Stimulated activated naive CD8-positive, alpha-beta T cell treated with anti-CD3 and anti-CD28 coated beads, Interleukin-15, Interleukin-2, amounts not matched to agents 100 U/mL and 50 U/mL, for 24 hours (primary cell): Measurements from ENCODE around the gene OR2B2.

ENCODE experiments used
- ATAC-seq: fragments of 150-1000 bp; cut with Tn5 transposase; one replicate; pipeline ENCODE4 v1.10.0; 2021
- DNase-seq: peaks from one replicate; pipeline ENCODE4 v3.0.0; 2021

The OR2B2 gene

GRCh38 chr6:27893059-27893835 is 18.9 kb downstream of the OR2B2 start:
- DNase-seq (peak; percentile 90), ATAC-seq (peak; percentile 63)

- DNase-seq (no peak), ATAC-seq (no peak)
Observed at GRCh38 chr6:27892649-27893058, 19.5 kb downstream of the OR2B2 start.

- no peak for DNase-seq
Observed at GRCh38 chr6:27891320-27891875, 20.8 kb downstream of the OR2B2 start.

GRCh38 chr6:27890445-27891319 is 21.5 kb downstream of the OR2B2 start:
- DNase-seq (peak; percentile 79), ATAC-seq (peak; percentile 41)

More at GRCh38 chr6:27891320-27891875, 20.8 kb downstream of the OR2B2 start:
- no peak for ATAC-seq

- DNase-seq (no peak), ATAC-seq (no peak)
Observed at GRCh38 chr6:27889628-27890444, 22.4 kb downstream of the OR2B2 start.

- ATAC-seq (no peak), DNase-seq (no peak)
Observed at GRCh38 chr6:27889275-27889627, 22.9 kb downstream of the OR2B2 start.

GRCh38 chr6:27888566-27888965 is 23.6 kb downstream of the OR2B2 start:
- DNase-seq = no peak
- ATAC-seq = no peak

GRCh38 chr6:27886073-27886472 is 26.1 kb downstream of the OR2B2 start:
- ATAC-seq (no peak), DNase-seq (no peak)

- ATAC-seq (no peak), DNase-seq (no peak)
Observed at GRCh38 chr6:27883136-27883535, 29.1 kb downstream of the OR2B2 start.

GRCh38 chr6:27882624-27883023 is 29.6 kb downstream of the OR2B2 start:
- ATAC-seq (no peak), DNase-seq (no peak)

- no peak for DNase-seq
- no peak for ATAC-seq
Observed at GRCh38 chr6:27879837-27880236, 32.4 kb downstream of the OR2B2 start.

- no peak for ATAC-seq
Observed at GRCh38 chr6:27874016-27874415, 38.2 kb downstream of the OR2B2 start.

GRCh38 chr6:27873021-27873940 is 38.9 kb downstream of the OR2B2 start:
- ATAC-seq (peak; percentile 70), DNase-seq (peak; percentile 83)

More at GRCh38 chr6:27874016-27874415, 38.2 kb downstream of the OR2B2 start:
- DNase-seq = no peak

GRCh38 chr6:27872642-27873020 is 39.6 kb downstream of the OR2B2 start:
- peak; percentile 47 for ATAC-seq
- DNase-seq = no peak

- DNase-seq (peak; percentile 79), ATAC-seq (peak; percentile 65)
Observed at GRCh38 chr6:27871924-27872638, 40.1 kb downstream of the OR2B2 start.

- ATAC-seq = no peak
- DNase-seq = no peak
Observed at GRCh38 chr6:27870291-27870870, 41.8 kb downstream of the OR2B2 start.

- DNase-seq = no peak
- no peak for ATAC-seq
Observed at GRCh38 chr6:27868311-27868710, 43.9 kb downstream of the OR2B2 start.

- no peak for ATAC-seq
- DNase-seq = no peak
Observed at GRCh38 chr6:27867945-27868300, 44.3 kb downstream of the OR2B2 start.

- DNase-seq (peak; percentile 86), ATAC-seq (peak; percentile 62)
Observed at GRCh38 chr6:27867051-27867944, 44.9 kb downstream of the OR2B2 start.
